Endothelial cell of umbilical vein (primary cell): ENCODE results near the gene NLRC3. TPM values are rescaled to one million over a fixed set of nuclear protein-coding genes. Genes with fewer than 3 reads are reported as not detected.

Experiments used
- BruUV-seq: library from RNA; stranded (reverse); fragments of 400-500 nt; replicated peaks from 2 replicates; lab custom pipeline; 2021; lab: Mats Ljungman, UMichigan
- CTCF ChIA-PET: fragments of 300-600, 350-600 bp; sonication (Branson Sonifier 250); formaldehyde crosslinking; loops from one replicate; lab custom pipeline; 2021; ENCODE audit warnings: antibody characterized with exemption, inconsistent platforms; lab: Charles Lee
- POLR2A ChIA-PET: fragments of 300-600, 350-600 bp; sonication (Branson Sonifier 250); formaldehyde crosslinking; loops from one replicate; lab custom pipeline; 2021; ENCODE audit warnings: antibody characterized with exemption, inconsistent platforms; lab: Charles Lee
- DNase-seq: peaks from one replicate; pipeline ENCODE4 v3.0.0-alpha.2; 2011; ENCODE audit warnings: low read depth, low spot score
- FAIRE-seq: peaks from 2 replicates; lab custom pipeline; 2011; peaks lifted over from hg19 to GRCh38; lab: Jason Lieb, UNC
- H2AFZ ChIP-seq: 2 replicates; pipeline ENCODE4 v1.6.0; 2012; ENCODE audit warnings: low read depth, low read length, control low read depth, inconsistent platforms
- H3K27ac ChIP-seq: 2 replicates; pipeline ENCODE4 v1.5.1; 2011; ENCODE audit warnings: low read depth, mild to moderate bottlenecking, control low read depth, low read length, moderate library complexity; ENCODE audit not compliant: insufficient read depth
- H3K27me3 ChIP-seq, 2 experiments: 2 replicates each; pipeline versions ENCODE4 v1.6.0 to v1.6.1; 2011; ENCODE audit warnings: low read length in 2 of 2, mixed read lengths in 1 of 2; ENCODE audit not compliant: control insufficient read depth in 2 of 2, insufficient read depth in 2 of 2
- H3K36me3 ChIP-seq, 2 experiments: 2 replicates in 1 of 2; 3 replicates in 1 of 2; pipeline ENCODE4 v1.5.1; 2011; ENCODE audit warnings: low read length in 2 of 2, mild to moderate bottlenecking in 1 of 2, moderate library complexity in 1 of 2; ENCODE audit not compliant: control insufficient read depth in 2 of 2, insufficient read depth in 2 of 2; ENCODE audit errors: extremely low read depth in 1 of 2
- H3K4me1 ChIP-seq: 3 replicates; pipeline ENCODE4 v1.5.1; 2011; ENCODE audit warnings: mild to moderate bottlenecking, low read length; ENCODE audit not compliant: control insufficient read depth, insufficient read depth; ENCODE audit errors: extremely low read depth
- H3K4me2 ChIP-seq: 2 replicates; pipeline ENCODE4 v1.6.1; 2011; ENCODE audit warnings: low read length, control low read depth, mixed read lengths; ENCODE audit not compliant: insufficient read depth
- H3K4me3 ChIP-seq, 3 experiments: fragments of 200-600 bp in 1 of 3; sonication (generic), shearing (Covaris generic) in 1 of 3; replicated peaks in 1 of 3; 2 replicates each; pipeline ENCODE4 v1.5.1; 2011 to 2016; ENCODE audit warnings: control low read depth in 3 of 3, low read length in 3 of 3, mild to moderate bottlenecking in 2 of 3, inconsistent platforms in 1 of 3, low read depth in 1 of 3, moderate library complexity in 1 of 3; ENCODE audit not compliant: insufficient read depth in 1 of 3
- H3K79me2 ChIP-seq: 2 replicates; pipeline ENCODE4 v1.6.0; 2012; ENCODE audit warnings: low read length, inconsistent platforms; ENCODE audit not compliant: control insufficient read depth, insufficient read depth
- H3K9ac ChIP-seq: replicated peaks from 2 replicates; pipeline ENCODE3; 2011; ENCODE audit warnings: low read length, control low read depth; ENCODE audit not compliant: insufficient read depth; ENCODE audit errors: extremely low read depth
- H3K9me1 ChIP-seq: replicated peaks from 3 replicates; pipeline ENCODE4 v1.6.0; 2011; ENCODE audit warnings: mild to moderate bottlenecking, low read length; ENCODE audit not compliant: control insufficient read depth, insufficient read depth; ENCODE audit errors: extremely low read depth
- H3K9me3 ChIP-seq: replicated peaks from 2 replicates; pipeline ENCODE4 v1.5.1; 2012; ENCODE audit warnings: low read length, inconsistent platforms; ENCODE audit not compliant: control insufficient read depth, insufficient read depth
- H4K20me1 ChIP-seq: replicated peaks from 2 replicates; pipeline ENCODE3; 2011; ENCODE audit warnings: mild to moderate bottlenecking, low read length; ENCODE audit not compliant: control insufficient read depth, insufficient read depth; ENCODE audit errors: extremely low read depth
- CTCF ChIP-seq, 2 donors: IDR thresholded peaks; 1 replicate in 1 of 2; 2 replicates in 1 of 2; pipeline ENCODE4 v1.5.1; 2011; ENCODE audit warnings: low read length in 2 of 2, mild to moderate bottlenecking in 2 of 2, moderate library complexity in 2 of 2, control low read depth in 1 of 2, inconsistent platforms in 1 of 2, low read depth in 1 of 2; ENCODE audit not compliant: insufficient read depth in 1 of 2; ENCODE audit errors: extremely low read depth in 1 of 2
- EZH2 ChIP-seq: IDR thresholded peaks from 2 replicates; pipeline ENCODE4 v1.6.1; 2012; ENCODE audit warnings: borderline replicate concordance, low read depth, mild to moderate bottlenecking, moderate library complexity, low read length, inconsistent platforms; ENCODE audit not compliant: severe bottlenecking
- FOS ChIP-seq: IDR thresholded peaks from 2 replicates; pipeline ENCODE4 v1.6.1; 2011; ENCODE audit warnings: mild to moderate bottlenecking, low read length, moderate library complexity, borderline replicate concordance; ENCODE audit not compliant: insufficient read depth
- GATA2 ChIP-seq: IDR thresholded peaks from 2 replicates; pipeline ENCODE4 v1.7.0; 2011; ENCODE audit warnings: low read depth, mild to moderate bottlenecking, moderate library complexity, mixed read lengths, low read length; ENCODE audit not compliant: insufficient read length, insufficient read depth
- JUN ChIP-seq: IDR thresholded peaks from 2 replicates; pipeline ENCODE4 v1.6.1; 2011; ENCODE audit warnings: borderline replicate concordance, low read depth; ENCODE audit not compliant: insufficient read length, insufficient read depth
- MAX ChIP-seq: IDR thresholded peaks from 2 replicates; pipeline ENCODE4 v1.6.1; 2011; ENCODE audit not compliant: insufficient read depth, insufficient read length
- MYC ChIP-seq: IDR thresholded peaks from one replicate; pipeline ENCODE4 v1.6.1; 2011; ENCODE audit warnings: mild to moderate bottlenecking, low read depth, low read length
- POLR2A ChIP-seq: IDR thresholded peaks from 2 replicates; pipeline ENCODE4 v1.6.1; 2012; ENCODE audit warnings: low read depth, mild to moderate bottlenecking, control low read depth, low read length
- POLR2AphosphoS5 ChIP-seq: IDR thresholded peaks from 2 replicates; pipeline ENCODE4 v1.6.1; 2012; ENCODE audit warnings: low read depth, mild to moderate bottlenecking, control low read depth, low read length, moderate library complexity; ENCODE audit not compliant: insufficient read depth
- dilution Hi-C: fragments of 300-500 bp; cut with MboI; formaldehyde crosslinking; loops from one replicate; pipeline ENCODE4 v1.15.0; 2019; ENCODE audit warnings: low sequenced_read_pairs; ENCODE audit not compliant: extremely low pct_ligation_motif_present
- intact Hi-C: fragments of 100-400 bp; cut with micrococcal nuclease; formaldehyde crosslinking; loops from one replicate; pipeline ENCODE4 v1.10.0; 2022
- polyA plus RNA-seq, 4 experiments: library from polyadenylated mRNA; depleted of rRNA in 3 of 4; stranded (reverse) in 3 of 4; unstranded in 1 of 4; fragments of >200 nt; gene quantifications; 2 replicates each; pipeline versions ENCODE4 v1.2.1 to v1.2.3, GENCODE V29; 2011 to 2012; ENCODE audit warnings: missing spikeins in 1 of 4
- total RNA-seq: library from RNA; stranded (reverse); gene quantifications from 2 replicates; pipeline ENCODE4 v1.2.3, GENCODE V29; 2021

Gene NLRC3
- total and polyA plus RNA-seq, 2 donors (not counting 3 experiments of a cell fraction or from before 2014, with no cell fraction given) = 0.84 to 3.4 TPM

- dilution Hi-C loops (no loop called here), intact Hi-C loops (no loop called here)
These were observed 79.4 kb downstream of the NLRC3 start for GRCh38 chr16:3497771-3498170.

More at GRCh38 chr16:3497771-3498170, 79.4 kb downstream of the NLRC3 start:
- no peaks in the 10 kb centered on the region for H3K27me3 ChIP-seq
- DNase-seq (no peak), FAIRE-seq (no peak)
- no peak overlapping the region for H3K27ac ChIP-seq
- H3K9me3 ChIP-seq = no peaks in the 10 kb centered on the region
- H2AFZ ChIP-seq = no peak overlapping the region
- TF ChIP-seq JUN = no peak
- TF ChIP-seq GATA2 = no peak
- TF ChIP-seq CTCF (IDR thresholded peaks at IDR 0.05; ENCODE audit: extremely low read depth in 1 of 2, insufficient read depth in 1 of 2, low read depth in 1 of 2, low read length in 2 of 2) = no peak
- no peak for TF ChIP-seq POLR2A
- no peak for TF ChIP-seq POLR2AphosphoS5
- no peak for TF ChIP-seq MYC
- TF ChIP-seq EZH2 = no peak
- TF ChIP-seq FOS = no peak
- TF ChIP-seq MAX = no peak
- no TSS peak for BruUV-seq
- H4K20me1 ChIP-seq = no peaks in the 10 kb centered on the region
- no peak overlapping the region for H3K9ac ChIP-seq
- ChIA-PET POLR2A (no interaction called here), CTCF (no interaction called here)
- H3K4me2 ChIP-seq = no peak overlapping the region
- H3K36me3 ChIP-seq = no peaks in the 10 kb centered on the region
- H3K9me1 ChIP-seq = no peaks in the 10 kb centered on the region
- peaks cover 4% of the 10 kb centered on the region for H3K79me2 ChIP-seq
- H3K4me3 ChIP-seq = no peak overlapping the region
- peaks cover 5% of the 10 kb centered on the region for H3K4me1 ChIP-seq
